ENCODE data around the gene YLPM1. TPM values are rescaled to one million over a fixed set of nuclear protein-coding genes. Genes with fewer than 3 reads are reported as not detected.
A peak's percentile ranks its signal among the peaks of the same experiment; 100 is the strongest.

Gene YLPM1
- total and polyA plus RNA-seq, 11 donors, result 15.0 to 48.1 (median 25.5) TPM

- Histone ChIP-seq H3K27me3 (no peaks in the 10 kb centered on the region), H3K36me3 (peaks cover 0 to 69% (median 52%) of the 10 kb centered on the region in 9 donors), H3K4me1 (peaks cover 0 to 19% (median 3%) of the 10 kb centered on the region in 12 donors), H3K27ac (no peak overlapping the region), H3K9me3 (no peaks in the 10 kb centered on the region), H3K4me3 (no peak overlapping the region)
- ATAC-seq (no peak), DNase-seq (no peak)
- 93 to 96% (median 94%) methylated on average over 2 of the region's 2 CpGs for WGBS, 4 donors
- intact Hi-C loops (cut with DNase I), result no loop called here
- TF ChIP-seq POLR2A (IDR thresholded peaks at IDR 0.05), result no peak
- TF ChIP-seq CTCF (IDR thresholded peaks at IDR 0.05), result peak in 1 of 12 donors; percentile 10
These were observed 23.7 kb downstream of the YLPM1 start for GRCh38 chr14:74786796-74787315.

- no peak for TF ChIP-seq POLR2A (IDR thresholded peaks at IDR 0.05)
- no peak for TF ChIP-seq CTCF (IDR thresholded peaks at IDR 0.05)
- Histone ChIP-seq H3K9me3 (no peaks in the 10 kb centered on the region), H3K4me3 (no peak overlapping the region), H3K36me3 (peaks cover 0 to 35% (median 18%) of the 10 kb centered on the region in 9 donors), H3K4me1 (peaks cover 0 to 24% (median 21%) of the 10 kb centered on the region in 12 donors), H3K27me3 (no peaks in the 10 kb centered on the region), H3K27ac (peak overlapping the region in 9 of 12 donors; percentile 1 to 44 (median 25))
- intact Hi-C loops (cut with DNase I), result loop anchor here in 1 of 10 donors (10.0 kb wide), 1 partner anchor 178 kb away; the partner anchor contains the start of gene LTBP2
- ATAC-seq (peak in 2 of 4 donors; percentile 29 to 48), DNase-seq (no peak)
- 51 to 59% (median 56%) methylated on average over 7 of the region's 7 CpGs for WGBS, 4 donors
These were observed 29.3 kb downstream of the YLPM1 start for GRCh38 chr14:74792249-74793039.

GRCh38 chr14:74793506-74794155 lies 30.5 kb downstream of the YLPM1 start:
- WGBS, 4 donors, result 42 to 64% (median 57%) methylated on average over 3 of the region's 3 CpGs
- peaks cover 0 to 34% (median 19%) of the 10 kb centered on the region in 9 donors for H3K36me3 ChIP-seq
- H3K9me3 ChIP-seq, result no peaks in the 10 kb centered on the region
- peak in 8 of 12 donors; percentile 11 to 49 (median 24) for TF ChIP-seq CTCF (IDR thresholded peaks at IDR 0.05)
- TF ChIP-seq POLR2A (IDR thresholded peaks at IDR 0.05), result no peak
- ATAC-seq (no peak), DNase-seq (no peak)
- H3K27ac ChIP-seq, result peak overlapping the region in 4 of 12 donors; percentile 1 to 44 (median 18)
- peak overlapping the region in 3 of 12 donors; percentile 5 to 8 (median 7) for H3K4me3 ChIP-seq
- no peaks in the 10 kb centered on the region for H3K27me3 ChIP-seq
- intact Hi-C loops (cut with DNase I), result loop anchor here in 1 of 10 donors (10.0 kb wide), 1 partner anchor 179 kb away; the partner anchor contains the start of gene LTBP2
- H3K4me1 ChIP-seq, result peaks cover 0 to 24% (median 21%) of the 10 kb centered on the region in 12 donors
